Calu3 (cell line): ENCODE measurements around the gene C11orf42. TPM values are rescaled to one million over a fixed set of nuclear protein-coding genes. Genes with fewer than 3 reads are reported as not detected.

Source experiments
- BruUV-seq: library from RNA; stranded (reverse); fragments of 400-500 nt; replicated peaks from 2 replicates; lab custom pipeline; 2021; lab: Mats Ljungman, UMichigan
- CTCF ChIA-PET: fragments of 300-600 bp; sonication (Branson Sonifier 250); formaldehyde crosslinking; loops from one replicate; lab custom pipeline; 2022; ENCODE audit warnings: antibody characterized with exemption; lab: Charles Lee
- DNase-seq: peaks from one replicate; pipeline ENCODE4 v3.0.0; 2022
- H3K27ac Mint-ChIP-seq: one replicate; pipeline ENCODE4 v1.8.0; 2022; ENCODE audit warnings: mixed read lengths; ENCODE audit not compliant: unreplicated experiment
- H3K27me3 Mint-ChIP-seq: one replicate; pipeline ENCODE4 v1.8.0; 2022; ENCODE audit warnings: mixed read lengths; ENCODE audit not compliant: unreplicated experiment
- H3K36me3 Mint-ChIP-seq: one replicate; pipeline ENCODE4 v1.8.0; 2022; ENCODE audit warnings: mild to moderate bottlenecking, moderate library complexity, mixed read lengths; ENCODE audit not compliant: insufficient read depth, unreplicated experiment
- H3K4me1 Mint-ChIP-seq: one replicate; pipeline ENCODE4 v1.8.0; 2022; ENCODE audit warnings: mild to moderate bottlenecking, low read depth, mixed read lengths; ENCODE audit not compliant: unreplicated experiment
- H3K4me3 Mint-ChIP-seq: one replicate; pipeline ENCODE4 v1.8.0; 2022; ENCODE audit warnings: mild to moderate bottlenecking, low read depth, moderate library complexity, mixed read lengths; ENCODE audit not compliant: unreplicated experiment
- H3K9me3 Mint-ChIP-seq: one replicate; pipeline ENCODE4 v1.8.0; 2022; ENCODE audit warnings: low read depth, mixed read lengths; ENCODE audit not compliant: unreplicated experiment
- intact Hi-C: fragments of 100-400 bp; cut with micrococcal nuclease; formaldehyde crosslinking; loops from one replicate; pipeline ENCODE4 v1.10.0; 2022; ENCODE audit not compliant: unreplicated experiment
- total RNA-seq: library from RNA; stranded (reverse); gene quantifications from 2 replicates; pipeline ENCODE4 v1.2.3, GENCODE V29; 2022
- TF ChIP-seq, protein P1 (sequence below): fragments of 200-600 bp; IDR thresholded peaks from one replicate; pipeline ENCODE4 v1.8.0; 2022; ENCODE audit warnings: antibody characterized with exemption; ENCODE audit not compliant: unreplicated experiment

C11orf42 gene
- total RNA-seq, 1 experiment from 2014 or later, result not detected

DNA sequence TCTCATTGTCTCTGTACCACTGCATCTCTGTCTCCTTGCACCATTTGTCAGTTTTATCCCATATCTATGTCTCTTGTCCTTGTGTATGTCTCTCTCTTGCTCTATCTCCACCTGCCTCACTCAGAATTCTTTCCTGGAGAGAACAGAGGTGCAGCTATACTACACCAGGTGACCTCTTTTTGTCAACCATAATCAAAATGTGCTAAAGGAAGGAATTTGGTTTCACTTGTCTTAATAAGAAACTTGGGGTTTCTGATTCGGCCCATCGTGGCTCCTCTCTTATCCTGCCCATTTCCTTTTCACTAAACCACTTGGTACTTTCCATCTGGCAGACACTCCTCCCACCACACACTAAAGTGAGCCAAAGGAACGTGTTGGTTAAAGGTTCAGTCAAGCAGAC, 2.0 kb upstream of the C11orf42 start:
- BruUV-seq, result no TSS peak
- no peak overlapping the region for H3K27ac Mint-ChIP-seq
- TF ChIP-seq, protein P1, sequence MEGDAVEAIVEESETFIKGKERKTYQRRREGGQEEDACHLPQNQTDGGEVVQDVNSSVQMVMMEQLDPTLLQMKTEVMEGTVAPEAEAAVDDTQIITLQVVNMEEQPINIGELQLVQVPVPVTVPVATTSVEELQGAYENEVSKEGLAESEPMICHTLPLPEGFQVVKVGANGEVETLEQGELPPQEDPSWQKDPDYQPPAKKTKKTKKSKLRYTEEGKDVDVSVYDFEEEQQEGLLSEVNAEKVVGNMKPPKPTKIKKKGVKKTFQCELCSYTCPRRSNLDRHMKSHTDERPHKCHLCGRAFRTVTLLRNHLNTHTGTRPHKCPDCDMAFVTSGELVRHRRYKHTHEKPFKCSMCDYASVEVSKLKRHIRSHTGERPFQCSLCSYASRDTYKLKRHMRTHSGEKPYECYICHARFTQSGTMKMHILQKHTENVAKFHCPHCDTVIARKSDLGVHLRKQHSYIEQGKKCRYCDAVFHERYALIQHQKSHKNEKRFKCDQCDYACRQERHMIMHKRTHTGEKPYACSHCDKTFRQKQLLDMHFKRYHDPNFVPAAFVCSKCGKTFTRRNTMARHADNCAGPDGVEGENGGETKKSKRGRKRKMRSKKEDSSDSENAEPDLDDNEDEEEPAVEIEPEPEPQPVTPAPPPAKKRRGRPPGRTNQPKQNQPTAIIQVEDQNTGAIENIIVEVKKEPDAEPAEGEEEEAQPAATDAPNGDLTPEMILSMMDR, result no peak
- no peaks in the 10 kb centered on the region for H3K9me3 Mint-ChIP-seq
- no peak overlapping the region for H3K4me3 Mint-ChIP-seq
- H3K27me3 Mint-ChIP-seq, result no peaks in the 10 kb centered on the region
- intact Hi-C loops, result no loop called here
- H3K4me1 Mint-ChIP-seq, result no peaks in the 10 kb centered on the region
- DNase-seq, result no peak
- CTCF ChIA-PET, result no interaction called here
- no peaks in the 10 kb centered on the region for H3K36me3 Mint-ChIP-seq

DNA sequence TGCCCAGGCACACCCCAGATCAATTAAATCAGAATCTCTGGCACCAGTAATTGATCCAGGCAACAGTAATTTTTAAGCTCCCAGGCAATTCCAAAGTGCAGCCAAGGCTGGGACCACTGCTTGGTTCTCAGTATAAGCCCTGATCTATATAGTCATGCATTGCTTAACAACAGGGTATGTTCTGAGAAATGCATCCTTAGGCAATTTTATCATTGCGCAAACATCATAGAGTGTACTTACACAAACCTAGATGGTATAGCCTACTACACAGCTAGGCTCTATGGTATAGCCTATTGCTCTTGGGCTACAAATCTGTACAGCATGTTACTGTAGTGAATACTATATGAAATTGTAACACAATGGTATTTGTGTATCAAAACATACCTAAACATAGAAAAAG, 651 bp upstream of the C11orf42 start:
- BruUV-seq, result no TSS peak
- no peaks in the 10 kb centered on the region for H3K27me3 Mint-ChIP-seq
- H3K4me3 Mint-ChIP-seq, result no peak overlapping the region
- DNase-seq, result no peak
- H3K36me3 Mint-ChIP-seq, result peaks cover 4% of the 10 kb centered on the region
- peaks cover 8% of the 10 kb centered on the region for H3K4me1 Mint-ChIP-seq
- CTCF ChIA-PET, result no interaction called here
- no peak overlapping the region for H3K27ac Mint-ChIP-seq
- no peaks in the 10 kb centered on the region for H3K9me3 Mint-ChIP-seq
- intact Hi-C loops, result no loop called here
- TF ChIP-seq, protein P1, result no peak

DNA sequence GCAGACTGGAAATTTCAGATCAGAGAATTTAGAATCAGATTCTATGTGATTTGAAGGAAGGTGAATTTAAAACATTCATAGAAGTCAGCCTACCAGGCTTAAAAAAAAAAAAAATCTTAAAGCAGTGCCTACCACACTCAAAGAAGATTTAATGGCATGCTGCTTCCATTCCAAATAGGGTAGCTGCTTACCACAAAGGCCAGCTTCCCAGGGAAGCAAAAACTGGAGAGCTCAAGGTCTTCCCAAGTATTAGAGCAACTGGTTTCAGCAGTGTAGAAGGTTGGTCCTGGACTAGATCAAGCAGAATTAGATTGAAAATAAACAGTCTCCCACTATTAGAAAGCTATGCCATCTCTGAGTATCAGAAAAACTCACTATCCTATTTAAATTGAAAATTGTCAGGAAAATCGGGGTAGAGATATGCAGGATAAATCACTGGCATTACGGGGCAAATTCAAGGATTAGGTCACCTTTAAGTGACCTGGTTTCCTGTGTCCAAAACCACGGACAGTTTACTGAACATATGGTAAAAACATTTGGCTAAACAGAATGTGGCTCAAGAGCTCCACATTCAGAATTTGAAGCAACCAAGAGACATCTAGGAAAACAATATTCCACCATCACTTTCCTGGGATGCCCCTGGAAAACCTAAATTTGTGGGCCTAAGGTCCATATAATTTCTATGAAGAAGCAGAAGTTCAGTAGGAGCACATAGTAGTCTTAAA, 1.3 kb downstream of the C11orf42 start:
- Mint-ChIP-seq H3K36me3 (peaks cover 4% of the 10 kb centered on the region), H3K27me3 (no peaks in the 10 kb centered on the region), H3K4me3 (no peak overlapping the region), H3K9me3 (no peaks in the 10 kb centered on the region), H3K27ac (no peak overlapping the region), H3K4me1 (peaks cover 9% of the 10 kb centered on the region)
- DNase-seq, result no peak
- intact Hi-C loops, result no loop called here
- no TSS peak for BruUV-seq
- TF ChIP-seq, protein P1, result no peak
- CTCF ChIA-PET, result no interaction called here

DNA sequence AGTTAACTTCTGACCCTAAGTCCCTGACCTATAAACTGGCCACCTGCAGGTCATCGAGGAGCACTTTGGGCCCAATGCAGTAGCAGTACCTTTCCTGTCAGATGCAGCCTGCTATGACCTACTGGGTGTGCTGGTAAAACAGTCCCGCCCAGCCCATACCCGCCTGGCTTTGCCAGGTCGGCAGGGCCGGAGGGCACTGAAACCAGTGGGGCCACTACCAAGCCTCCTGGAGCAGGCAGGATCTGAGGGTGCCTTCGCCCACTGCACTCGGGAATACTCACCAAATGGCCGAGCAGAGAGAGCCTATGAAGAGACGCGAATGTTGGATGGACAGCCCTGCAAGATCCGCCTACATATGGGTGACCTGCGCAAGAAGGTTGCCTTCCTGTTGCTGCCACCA, 4.4 kb downstream of the C11orf42 start:
- TF ChIP-seq, protein P1, result no peak
- no peak overlapping the region for H3K27ac Mint-ChIP-seq
- no peak for DNase-seq
- no TSS peak for BruUV-seq
- no peaks in the 10 kb centered on the region for H3K27me3 Mint-ChIP-seq
- no peaks in the 10 kb centered on the region for H3K9me3 Mint-ChIP-seq
- H3K4me3 Mint-ChIP-seq, result no peak overlapping the region
- H3K4me1 Mint-ChIP-seq, result peaks cover 9% of the 10 kb centered on the region
- intact Hi-C loops, result no loop called here
- H3K36me3 Mint-ChIP-seq, result peaks cover 4% of the 10 kb centered on the region
- CTCF ChIA-PET, result no interaction called here
